ENCODE data around the gene LYPD6B. TPM values are rescaled to one million over a fixed set of nuclear protein-coding genes. Genes with fewer than 3 reads are reported as not detected.

LYPD6B gene
- total RNA-seq, 4 donors from 2014 or later = 0.49 to 0.54 TPM; not detected in 2

DNA sequence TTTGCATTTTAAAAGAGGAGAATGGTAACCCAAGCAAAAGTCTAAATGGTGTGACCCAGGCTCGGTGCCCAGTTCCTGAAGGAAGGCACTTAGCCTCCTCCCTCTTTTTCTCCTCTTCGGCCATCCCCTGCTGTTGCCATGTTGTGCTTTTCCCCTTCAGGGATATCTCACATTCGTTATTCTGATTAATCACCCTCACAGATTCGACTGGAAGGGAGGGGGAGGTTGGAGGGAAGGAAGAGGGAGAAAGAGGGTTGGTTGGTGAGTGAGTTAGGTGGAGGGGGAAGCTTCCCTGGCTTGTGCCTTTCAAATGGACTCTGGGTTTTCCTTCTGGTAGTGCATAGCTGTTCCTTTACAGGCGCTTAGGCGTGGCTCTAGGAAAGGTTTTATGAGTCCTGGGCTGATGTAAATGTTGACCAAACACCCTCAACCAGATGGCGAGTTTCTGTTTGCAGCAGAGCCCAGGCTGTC lies 39.0 kb upstream of the LYPD6B start:
- Histone ChIP-seq H3K9me3 (no peaks in the 10 kb centered on the region), H3K4me3 (no peak overlapping the region), H3K4me1 (no peaks in the 10 kb centered on the region), H3K27me3 (no peaks in the 10 kb centered on the region), H3K36me3 (peaks cover 0 to 3% of the 10 kb centered on the region in 2 donors), H3K27ac (no peak overlapping the region)
- WGBS, 2 donors (ENCODE audit: low coverage in 1 of 2) = 19 to 58% methylated on average over 3 to 4 of the region's 7 CpGs
- TF ChIP-seq EP300 (IDR thresholded peaks at IDR 0.05) (no peak), POLR2A (IDR thresholded peaks at IDR 0.05) (no peak), POLR2AphosphoS5 (IDR thresholded peaks at IDR 0.05) (no peak)
- TF ChIP-seq, protein P1, sequence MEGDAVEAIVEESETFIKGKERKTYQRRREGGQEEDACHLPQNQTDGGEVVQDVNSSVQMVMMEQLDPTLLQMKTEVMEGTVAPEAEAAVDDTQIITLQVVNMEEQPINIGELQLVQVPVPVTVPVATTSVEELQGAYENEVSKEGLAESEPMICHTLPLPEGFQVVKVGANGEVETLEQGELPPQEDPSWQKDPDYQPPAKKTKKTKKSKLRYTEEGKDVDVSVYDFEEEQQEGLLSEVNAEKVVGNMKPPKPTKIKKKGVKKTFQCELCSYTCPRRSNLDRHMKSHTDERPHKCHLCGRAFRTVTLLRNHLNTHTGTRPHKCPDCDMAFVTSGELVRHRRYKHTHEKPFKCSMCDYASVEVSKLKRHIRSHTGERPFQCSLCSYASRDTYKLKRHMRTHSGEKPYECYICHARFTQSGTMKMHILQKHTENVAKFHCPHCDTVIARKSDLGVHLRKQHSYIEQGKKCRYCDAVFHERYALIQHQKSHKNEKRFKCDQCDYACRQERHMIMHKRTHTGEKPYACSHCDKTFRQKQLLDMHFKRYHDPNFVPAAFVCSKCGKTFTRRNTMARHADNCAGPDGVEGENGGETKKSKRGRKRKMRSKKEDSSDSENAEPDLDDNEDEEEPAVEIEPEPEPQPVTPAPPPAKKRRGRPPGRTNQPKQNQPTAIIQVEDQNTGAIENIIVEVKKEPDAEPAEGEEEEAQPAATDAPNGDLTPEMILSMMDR (IDR thresholded peaks at IDR 0.05) = no peak
- no peak for ATAC-seq

DNA sequence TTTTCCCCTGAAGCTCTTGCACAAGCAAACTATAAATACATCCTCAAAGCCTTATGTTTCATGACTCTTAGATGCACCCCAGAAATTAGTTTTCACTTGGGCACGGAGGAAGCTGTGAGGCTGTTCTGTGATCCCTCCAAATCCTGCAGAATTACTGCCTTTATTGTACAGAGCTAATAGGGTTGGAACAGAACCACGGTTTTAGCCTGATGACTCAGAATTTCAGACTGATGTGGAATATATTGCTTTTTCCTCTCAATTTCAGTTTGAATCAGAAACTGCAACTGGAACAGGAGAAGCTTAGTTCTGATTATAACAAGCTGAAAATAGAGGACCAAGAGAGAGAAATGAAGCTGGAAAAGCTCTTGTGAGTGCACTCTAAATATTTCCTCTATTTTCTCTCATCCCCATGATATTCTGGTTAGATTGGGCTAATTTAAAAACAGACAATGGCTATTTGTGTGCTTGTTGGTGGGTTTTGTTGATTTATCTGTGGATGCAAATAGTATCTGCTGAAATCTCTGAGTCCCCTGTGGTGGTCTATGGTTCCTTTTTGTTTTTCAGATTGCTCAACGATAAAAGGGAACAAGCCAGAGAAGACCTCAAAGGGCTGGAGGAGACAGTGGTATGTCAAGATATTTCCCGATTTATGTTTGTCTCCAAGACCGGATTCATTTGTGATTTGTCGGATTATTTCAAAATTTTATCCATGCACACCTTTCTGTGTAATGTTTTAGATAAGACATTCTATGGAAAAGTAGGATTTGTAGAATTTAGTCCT lies 38.2 kb upstream of the LYPD6B start:
- WGBS, 2 donors (ENCODE audit: low coverage in 1 of 2) = 54 to 75% methylated on average over 5 to 6 of the region's 6 CpGs
- Histone ChIP-seq H3K36me3 (no peaks in the 10 kb centered on the region), H3K4me3 (no peak overlapping the region), H3K4me1 (no peaks in the 10 kb centered on the region), H3K27ac (no peak overlapping the region), H3K27me3 (no peaks in the 10 kb centered on the region), H3K9me3 (no peaks in the 10 kb centered on the region)
- ATAC-seq = no peak
- TF ChIP-seq, protein P1 (IDR thresholded peaks at IDR 0.05) = no peak

DNA sequence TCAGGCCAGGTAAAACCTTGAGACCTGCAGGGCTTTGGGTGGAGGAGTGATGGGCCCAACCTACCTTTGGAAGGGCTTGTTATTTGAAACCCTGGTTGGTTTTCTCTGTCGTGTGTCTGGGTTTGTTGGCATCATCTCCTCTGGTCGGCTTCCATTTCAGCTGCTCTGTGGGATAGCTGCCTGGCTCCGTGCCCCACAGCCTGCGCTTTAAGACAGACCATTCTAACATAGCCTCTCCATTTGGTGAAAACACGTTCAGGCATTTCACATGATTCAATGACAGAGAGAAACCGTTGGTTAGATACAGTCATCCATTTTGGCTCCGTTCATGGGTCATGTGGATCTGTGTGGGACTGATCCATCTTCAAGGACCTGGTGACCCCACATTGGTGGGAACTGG lies 37.0 kb upstream of the LYPD6B start:
- no peak for ATAC-seq
- H3K9me3 ChIP-seq = no peaks in the 10 kb centered on the region

DNA sequence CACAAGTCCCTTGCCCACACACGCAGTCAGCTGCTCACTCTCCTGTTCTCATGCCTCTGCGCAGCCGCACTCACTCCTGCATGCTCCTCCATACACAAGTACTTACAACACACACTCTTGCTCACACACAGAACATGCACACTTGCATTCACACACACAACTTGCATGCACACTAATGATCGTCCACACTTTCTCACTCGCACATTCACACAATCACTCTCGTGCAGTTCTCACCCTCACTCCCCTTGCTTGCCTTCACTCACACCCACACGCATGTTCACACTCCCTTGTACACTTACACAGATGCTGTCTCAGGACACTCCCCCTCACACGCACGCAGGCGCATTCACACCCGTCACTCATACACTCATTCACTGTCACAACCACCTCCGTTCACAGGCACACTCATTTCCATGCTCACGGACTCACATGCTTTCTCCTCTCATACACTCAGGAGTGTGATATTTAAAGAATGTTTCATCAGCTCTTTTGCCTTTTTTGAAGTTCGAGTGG lies 36.1 kb upstream of the LYPD6B start:
- 96 to 98% methylated on average over 7 to 14 of the region's 14 CpGs for WGBS, 2 donors (ENCODE audit: low coverage in 1 of 2)
- TF ChIP-seq POLR2A (IDR thresholded peaks at IDR 0.05) (no peak), POLR2AphosphoS5 (IDR thresholded peaks at IDR 0.05) (no peak), EP300 (IDR thresholded peaks at IDR 0.05) (no peak)
- TF ChIP-seq, protein P1 (IDR thresholded peaks at IDR 0.05) = no peak
- no peaks in the 10 kb centered on the region for H3K27me3 ChIP-seq
- ATAC-seq = no peak
- no peak overlapping the region for H3K4me3 ChIP-seq
- no peaks in the 10 kb centered on the region for H3K9me3 ChIP-seq
- no peak overlapping the region for H3K27ac ChIP-seq
- H3K36me3 ChIP-seq = no peaks in the 10 kb centered on the region
- no peaks in the 10 kb centered on the region for H3K4me1 ChIP-seq

More for the DNA sequence above, 37.0 kb upstream of the LYPD6B start:
- H3K36me3 ChIP-seq = no peaks in the 10 kb centered on the region
- H3K4me1 ChIP-seq = no peaks in the 10 kb centered on the region
- H3K27me3 ChIP-seq = no peaks in the 10 kb centered on the region
- no peak for TF ChIP-seq POLR2AphosphoS5 (IDR thresholded peaks at IDR 0.05)
- TF ChIP-seq, protein P1 (IDR thresholded peaks at IDR 0.05) = no peak
- no peak for TF ChIP-seq POLR2A (IDR thresholded peaks at IDR 0.05)
- no peak for TF ChIP-seq EP300 (IDR thresholded peaks at IDR 0.05)
- H3K27ac ChIP-seq = no peak overlapping the region
- WGBS, 2 donors (ENCODE audit: low coverage in 1 of 2) = 73% methylated on average over 4 of the region's 7 CpGs; no CpG with 5 or more reads in 1 of the 2 donors
- no peak overlapping the region for H3K4me3 ChIP-seq

Measured in gastroesophageal sphincter (tissue), 4 donors.